ENCODE measurements around the gene B4GALT5.

DNA sequence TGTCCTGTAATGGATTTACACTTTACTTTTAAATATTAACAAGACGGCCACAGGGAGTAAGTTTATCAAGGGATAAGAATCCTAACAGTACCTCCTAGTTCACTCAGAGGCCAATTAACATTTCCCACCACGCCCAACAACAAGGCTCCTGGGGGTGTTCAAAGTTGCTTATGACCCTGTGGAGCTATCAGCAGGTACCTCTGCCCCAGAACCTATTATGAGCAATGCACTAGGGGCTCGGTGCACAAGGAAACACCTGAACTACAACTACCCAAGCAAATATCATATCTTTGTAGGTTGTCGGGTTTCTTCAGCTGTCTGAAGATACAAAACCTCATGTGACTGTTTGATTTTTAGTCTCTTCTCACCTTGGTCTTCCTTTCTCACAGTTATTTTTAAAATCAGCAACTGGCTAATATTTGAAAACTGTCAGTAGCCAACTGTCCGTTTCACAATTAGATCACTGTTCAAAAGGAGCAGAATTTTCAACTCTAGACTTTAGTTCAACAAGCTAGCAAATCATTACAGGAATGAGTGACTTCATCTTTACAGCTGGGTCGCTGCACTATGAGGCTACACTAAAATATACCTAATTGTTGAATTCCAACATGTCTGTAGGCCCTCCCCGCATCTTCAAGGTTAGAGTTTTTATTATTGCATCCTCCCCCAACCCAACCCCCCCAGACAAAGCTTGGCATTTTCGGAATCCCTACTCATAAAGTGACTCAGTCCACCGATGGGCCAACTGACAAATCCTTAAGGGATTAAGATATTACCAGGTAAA, 38.1 kb downstream of the B4GALT5 start:
- TF ChIP-seq TAF1 (IDR thresholded peaks at IDR 0.05; ENCODE audit: borderline replicate concordance, insufficient read depth, low read length) (no peak), SIN3A (IDR thresholded peaks at IDR 0.05; ENCODE audit: borderline replicate concordance, insufficient read depth, low read length) (no peak), REST (IDR thresholded peaks at IDR 0.05; ENCODE audit: insufficient read depth in 1 of 2, low read depth in 2 of 2, low read length in 2 of 2) (no peak)

Measured in PFSK-1 (cell line).